HepG2 (cell line): ENCODE measurements around the gene KAZN. TPM values are rescaled to one million over a fixed set of nuclear protein-coding genes. Genes with fewer than 3 reads are reported as not detected.

ENCODE experiments used
- ATAC-seq: fragments of 200-7000 bp; cut with Tn5 transposase; 3 replicates; pipeline ENCODE4 v1.9.1; 2020; ENCODE audit warnings: mild to moderate bottlenecking, moderate library complexity
- BruUV-seq: library from RNA; stranded (reverse); fragments of 400-500 nt; replicated peaks from 2 replicates; lab custom pipeline; 2021; lab: Mats Ljungman, UMichigan
- CTCF ChIA-PET: fragments of 300-600 bp; formaldehyde crosslinking; extraction: SDS; loops from one replicate; lab custom pipeline; 2021; ENCODE audit warnings: low total read pairs, inconsistent platforms, low intra/inter-chr PET ratio; lab: Yijun Ruan, JAX
- POLR2A ChIA-PET: fragments of 350-600 bp; sonication (Branson Sonifier 250); formaldehyde crosslinking; loops from one replicate; lab custom pipeline; 2020; ENCODE audit warnings: antibody characterized with exemption, inconsistent platforms; lab: Yijun Ruan, JAX
- DNase-seq: peaks from one replicate; pipeline ENCODE4 v3.0.0-alpha.2; 2015; ENCODE audit warnings: low spot score
- FAIRE-seq: peaks from 3 replicates; lab custom pipeline; 2011; peaks lifted over from hg19 to GRCh38; lab: Jason Lieb, UNC
- H2AFZ ChIP-seq: one replicate; pipeline ENCODE4 v1.6.1; 2011; ENCODE audit warnings: low read length, inconsistent platforms
- H3K27ac ChIP-seq: fragments of 300-600 bp; 3 replicates; pipeline ENCODE4 v1.8.0; 2011; ENCODE audit warnings: mixed run types, mild to moderate bottlenecking, mixed read lengths, low read length, inconsistent platforms; ENCODE audit not compliant: insufficient read depth; ENCODE audit errors: extremely low read length
- H3K27me3 ChIP-seq, 2 experiments: fragments of 200-600 bp in 1 of 2; 2 replicates in 1 of 2; 3 replicates in 1 of 2; pipeline versions ENCODE4 v1.6.0 to v1.8.0; 2011; ENCODE audit warnings: low read length in 2 of 2, mild to moderate bottlenecking in 2 of 2, moderate library complexity in 2 of 2, inconsistent platforms in 1 of 2; ENCODE audit not compliant: insufficient read depth in 2 of 2, control insufficient read depth in 1 of 2
- H3K36me3 ChIP-seq, 2 experiments: fragments of 200-600 bp in 1 of 2; replicated peaks in 1 of 2; 2 replicates in 1 of 2; 3 replicates in 1 of 2; pipeline versions ENCODE4 v1.5.1 to v1.8.0; 2011; ENCODE audit warnings: low read length in 2 of 2, inconsistent platforms in 1 of 2; ENCODE audit not compliant: insufficient read depth in 2 of 2, control insufficient read depth in 1 of 2
- H3K4me1 ChIP-seq: 2 replicates; pipeline ENCODE4 v1.5.1; 2012; ENCODE audit warnings: low read length, inconsistent platforms; ENCODE audit not compliant: insufficient read depth
- H3K4me2 ChIP-seq: 2 replicates; pipeline ENCODE4 v1.6.0; 2011; ENCODE audit warnings: low read depth, low read length, inconsistent platforms
- H3K4me3 ChIP-seq, 3 experiments: fragments of 200-600 bp in 1 of 3; sonication (generic), shearing (Covaris generic) in 1 of 3; replicated peaks in 1 of 3; 2 replicates each; pipeline ENCODE4 v1.5.1; 2011 to 2016; ENCODE audit warnings: low read length in 3 of 3, inconsistent platforms in 2 of 3, low read depth in 2 of 3, mild to moderate bottlenecking in 2 of 3, control low read depth in 1 of 3, mixed read lengths in 1 of 3; ENCODE audit not compliant: insufficient read depth in 1 of 3
- H3K79me2 ChIP-seq: one replicate; pipeline ENCODE4 v1.6.1; 2011; ENCODE audit warnings: low read length, inconsistent platforms; ENCODE audit not compliant: insufficient read depth
- H3K9ac ChIP-seq: 2 replicates; pipeline ENCODE4 v1.6.0; 2011; ENCODE audit warnings: mild to moderate bottlenecking, low read depth, low read length, inconsistent platforms; ENCODE audit not compliant: insufficient read depth
- H3K9me3 ChIP-seq: 2 replicates; pipeline ENCODE4 v1.5.1; 2012; ENCODE audit warnings: mild to moderate bottlenecking, low read length
- H4K20me1 ChIP-seq: 2 replicates; pipeline ENCODE4 v1.6.0; 2011; ENCODE audit warnings: inconsistent platforms, mild to moderate bottlenecking, low read length, moderate library complexity; ENCODE audit not compliant: insufficient read depth
- ATF1 ChIP-seq: IDR thresholded peaks from 2 replicates; pipeline ENCODE4 v1.6.1; 2016; ENCODE audit warnings: mild to moderate bottlenecking, control low read depth
- ATRX ChIP-seq: sonication (generic); formaldehyde crosslinking; IDR thresholded peaks from 2 replicates; pipeline ENCODE4 v1.4.0; 2020; ENCODE audit warnings: missing genetic modification reagents, borderline replicate concordance
- ESRRA ChIP-seq: sonication (generic); formaldehyde crosslinking; IDR thresholded peaks from 2 replicates; pipeline ENCODE4 v1.5.1; 2020; ENCODE audit warnings: mild to moderate bottlenecking, low read depth, missing genetic modification reagents
- ISL2 ChIP-seq: sonication (generic); formaldehyde crosslinking; IDR thresholded peaks from 2 replicates; pipeline ENCODE4 v1.5.0; 2020; ENCODE audit warnings: missing genetic modification reagents
- JUNB ChIP-seq: sonication (generic); formaldehyde crosslinking; IDR thresholded peaks from 2 replicates; pipeline ENCODE4 v1.8.0; 2022; ENCODE audit warnings: missing genetic modification reagents, mild to moderate bottlenecking, borderline replicate concordance
- MAFK ChIP-seq, 2 experiments: IDR thresholded peaks in 1 of 2; conservative IDR thresholded peaks in 1 of 2; 2 replicates each; pipeline ENCODE4 v1.6.1; 2011; ENCODE audit warnings: improper control_type of control experiment in 2 of 2, low read length in 2 of 2
- MBNL3 ChIP-seq: fragments of 250-450 bp; sonication (Bioruptor Pico); conservative IDR thresholded peaks from 2 replicates; pipeline ENCODE4 v1.8.0; 2022; ENCODE audit warnings: mild to moderate bottlenecking, inconsistent platforms
- MZF1 ChIP-seq: sonication (generic); formaldehyde crosslinking; IDR thresholded peaks from 2 replicates; pipeline ENCODE4 v1.8.1; 2023; ENCODE audit warnings: mild to moderate bottlenecking, missing genetic modification reagents, borderline replicate concordance
- RBFOX2 ChIP-seq: fragments of 200-400 bp; formaldehyde crosslinking; IDR thresholded peaks from 2 replicates; pipeline ENCODE4 v1.6.1; 2017; ENCODE audit warnings: low read depth, mild to moderate bottlenecking, low read length
- TBX3 ChIP-seq: fragments of 450-650 bp; IDR thresholded peaks from 2 replicates; pipeline ENCODE4 v1.6.1; 2017; ENCODE audit warnings: antibody characterized with exemption, mild to moderate bottlenecking, inconsistent platforms, borderline replicate concordance
- THAP11 ChIP-seq: IDR thresholded peaks from 2 replicates; pipeline ENCODE4 v1.6.1; 2016; ENCODE audit warnings: missing biosample characterization, missing genetic modification reagents
- U2AF1 ChIP-seq: fragments of 200-400 bp; formaldehyde crosslinking; optimal IDR thresholded peaks from 2 replicates; pipeline ENCODE3; 2017; ENCODE audit warnings: mild to moderate bottlenecking, low read depth, low read length
- ZBTB21 ChIP-seq: sonication (generic); formaldehyde crosslinking; IDR thresholded peaks from 2 replicates; pipeline ENCODE4 v1.4.0; 2020; ENCODE audit warnings: missing genetic modification reagents
- ZEB1 ChIP-seq: IDR thresholded peaks from 2 replicates; pipeline ENCODE4 v1.6.1; 2012; ENCODE audit warnings: mild to moderate bottlenecking, low read depth, inconsistent platforms; ENCODE audit not compliant: insufficient replicate concordance
- ZFY ChIP-seq: sonication (generic); formaldehyde crosslinking; IDR thresholded peaks from 2 replicates; pipeline ENCODE4 v1.4.0; 2020; ENCODE audit warnings: missing genetic modification reagents
- ZNF124 ChIP-seq: sonication (generic); formaldehyde crosslinking; IDR thresholded peaks from 2 replicates; pipeline ENCODE4 v1.4.0; 2020; ENCODE audit warnings: missing genetic modification reagents
- ZNF260 ChIP-seq: sonication (generic); formaldehyde crosslinking; IDR thresholded peaks from 2 replicates; pipeline ENCODE4 v1.4.0; 2020; ENCODE audit warnings: missing genetic modification reagents, low read depth, mild to moderate bottlenecking, borderline replicate concordance
- ZNF292 ChIP-seq: sonication (generic); formaldehyde crosslinking; IDR thresholded peaks from 2 replicates; pipeline ENCODE4 v1.8.1; 2022; ENCODE audit warnings: mild to moderate bottlenecking, low read depth, missing genetic modification reagents, borderline replicate concordance
- ZNF496 ChIP-seq: sonication (generic); formaldehyde crosslinking; IDR thresholded peaks from 2 replicates; pipeline ENCODE4 v1.8.1; 2023; ENCODE audit warnings: mild to moderate bottlenecking, moderate library complexity, missing genetic modification reagents; ENCODE audit not compliant: insufficient replicate concordance
- ZNF563 ChIP-seq: sonication (generic); formaldehyde crosslinking; IDR thresholded peaks from 2 replicates; pipeline ENCODE4 v1.8.0; 2022; ENCODE audit warnings: mild to moderate bottlenecking, moderate library complexity, missing genetic modification reagents
- WGBS: methylation state at CpG from one replicate; pipeline ENCODE4 v1.1.6; 2017; ENCODE audit warnings: low lambda C conversion rate; 5-methylcytosine and 5-hydroxymethylcytosine counted together
- in situ Hi-C: cut with HindIII; loops from 2 replicates; pipeline ENCODE4 v1.10.0; 2017; ENCODE audit warnings: low pct_unique_long_range_greater_than_20kb; ENCODE audit not compliant: extremely low pct_ligation_motif_present
- intact Hi-C: fragments of 100-400 bp; cut with micrococcal nuclease; formaldehyde crosslinking; loops from one replicate; pipeline ENCODE4 v1.10.0; 2022; ENCODE audit not compliant: unreplicated experiment
- polyA plus RNA-seq, 8 experiments: library from polyadenylated mRNA; depleted of rRNA in 3 of 8; stranded (reverse) in 7 of 8; unstranded in 1 of 8; fragments of >200 nt; fragmentation: Illumina TruSeq in 4 of 8; extraction: Trizol in 4 of 8; gene quantifications; 2 replicates each; pipeline versions ENCODE4 v1.2.1 to v1.2.3, GENCODE V29; 2011 to 2016; ENCODE audit warnings: low read depth in 4 of 8, missing spikeins in 1 of 8, mixed read lengths in 1 of 8; ENCODE audit not compliant: insufficient read depth in 1 of 8
- total RNA-seq, 5 experiments: library from RNA; depleted of rRNA; stranded (reverse); fragments of >200 nt; fragmentation: Illumina TruSeq; extraction: Trizol; gene quantifications; 2 replicates each; pipeline ENCODE4 v1.2.3, GENCODE V29; 2016; ENCODE audit warnings: low read depth in 1 of 5
- TF ChIP-seq, protein P1 (sequence below): sonication (generic); formaldehyde crosslinking; IDR thresholded peaks from 2 replicates; pipeline ENCODE4 v1.4.0; 2020; ENCODE audit warnings: missing genetic modification reagents

KAZN gene
- total and polyA plus RNA-seq, 2 of the 13 experiments (the other 11 are each of a cell fraction or from before 2014, with no cell fraction given) = 10.4 to 13.5 TPM

DNA sequence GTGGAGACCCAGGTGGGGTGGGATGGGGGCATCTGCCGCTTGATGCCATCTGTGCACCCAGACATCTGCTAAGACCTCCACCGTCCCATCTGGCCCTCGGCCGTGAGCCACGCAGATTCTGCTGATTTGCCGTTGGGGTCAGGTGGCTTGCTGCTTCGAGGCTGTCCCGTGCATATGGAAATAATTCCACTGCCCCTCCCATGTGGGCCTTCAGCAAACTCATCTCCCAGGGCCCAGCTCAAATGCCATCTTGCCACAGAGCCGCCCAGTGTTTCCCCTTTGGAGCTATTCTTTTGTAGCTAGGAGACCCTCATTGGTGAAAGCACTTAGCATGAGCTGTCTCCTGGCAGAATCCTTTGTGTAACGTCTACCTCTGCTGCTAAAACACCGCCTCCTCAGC is 99.8 kb downstream of the KAZN start:
- Histone ChIP-seq H4K20me1 (no peaks in the 10 kb centered on the region), H3K4me3 (no peak overlapping the region), H3K4me2 (no peak overlapping the region), H2AFZ (no peak overlapping the region), H3K9ac (no peak overlapping the region), H3K36me3 (no peaks in the 10 kb centered on the region), H3K27ac (no peak overlapping the region), H3K27me3 (peaks cover 0 to 49% of the 10 kb centered on the region in 2 experiments; a peak in 3 of 5 replicates), H3K4me1 (peaks cover 9% of the 10 kb centered on the region; the same call in 1 of the 2 replicates), H3K9me3 (no peaks in the 10 kb centered on the region), H3K79me2 (no peaks in the 10 kb centered on the region)
- ATAC-seq = no peak
- in situ Hi-C loops (no loop called here), intact Hi-C loops (no loop called here)
- DNase-seq = no peak
- no peak for TF ChIP-seq ZNF292 (CRISPR knock-in tag)
- TF ChIP-seq MZF1 (CRISPR knock-in tag) = no peak
- TF ChIP-seq ZNF496 = no peak
- no peak for TF ChIP-seq ISL2 (CRISPR knock-in tag)
- no peak for TF ChIP-seq ATRX (CRISPR knock-in tag)
- TF ChIP-seq JUNB (CRISPR knock-in tag) = no peak
- TF ChIP-seq TBX3 = no peak
- no peak for TF ChIP-seq U2AF1
- TF ChIP-seq THAP11 (CRISPR knock-in tag) = no peak
- 3% methylated on average over 4 of the region's 11 CpGs for WGBS
- no TSS peak for BruUV-seq
- no peak for FAIRE-seq
- ChIA-PET CTCF (no interaction called here), POLR2A (no interaction called here)

GRCh38 chr1:14699620-14700019 is 101.1 kb downstream of the KAZN start:
- no peaks in the 10 kb centered on the region for H3K79me2 ChIP-seq
- intact Hi-C loops = no loop called here
- no peak overlapping the region for H3K4me2 ChIP-seq
- H3K36me3 ChIP-seq = no peaks in the 10 kb centered on the region
- in situ Hi-C loops = no loop called here
- H3K27ac ChIP-seq = no peak overlapping the region
- ChIA-PET CTCF (no interaction called here), POLR2A (no interaction called here)
- no peaks in the 10 kb centered on the region for H4K20me1 ChIP-seq
- H3K4me1 ChIP-seq = peaks cover 9% of the 10 kb centered on the region; the same call in 1 of the 2 replicates
- FAIRE-seq (no peak), ATAC-seq (no peak; the same call in 2 of the 3 replicates), DNase-seq (no peak)
- no TSS peak for BruUV-seq
- no peak overlapping the region for H3K4me3 ChIP-seq
- H3K27me3 ChIP-seq = peaks cover 0 to 36% of the 10 kb centered on the region in 2 experiments; a peak in 2 of 5 replicates
- H3K9me3 ChIP-seq = no peaks in the 10 kb centered on the region
- 24% methylated on average over 8 of the region's 8 CpGs for WGBS
- H3K9ac ChIP-seq = no peak overlapping the region
- H2AFZ ChIP-seq = no peak overlapping the region
- TF ChIP-seq RBFOX2 = no peak
- TF ChIP-seq ZNF124 (CRISPR knock-in tag) = no peak
- no peak for TF ChIP-seq ZEB1
- TF ChIP-seq ZNF563 = no peak
- no peak for TF ChIP-seq ZNF260 (CRISPR knock-in tag)
- no peak for TF ChIP-seq ATF1 (CRISPR knock-in tag)
- TF ChIP-seq ZFY = no peak
- TF ChIP-seq, protein P1, sequence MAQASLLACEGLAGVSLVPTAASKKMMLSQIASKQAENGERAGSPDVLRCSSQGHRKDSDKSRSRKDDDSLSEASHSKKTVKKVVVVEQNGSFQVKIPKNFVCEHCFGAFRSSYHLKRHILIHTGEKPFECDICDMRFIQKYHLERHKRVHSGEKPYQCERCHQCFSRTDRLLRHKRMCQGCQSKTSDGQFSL (CRISPR knock-in tag) = no peak
- TF ChIP-seq MBNL3 (CRISPR knock-in tag) = no peak
- TF ChIP-seq ZBTB21 = peak; percentile 65; the same call in 1 of the 2 replicates
- 0 out of 4 replicates have a peak, but pooled peaks have one; percentile 18 to 26 for TF ChIP-seq MAFK (conservative IDR thresholded peaks at IDR 0.05 in 1 of 2, IDR thresholded peaks at IDR 0.05 in 1 of 2; ENCODE audit: low read length in 2 of 2)
- no peak for TF ChIP-seq ESRRA (CRISPR knock-in tag)
